Activated T-helper 17 cell treated with anti-CD3 and anti-CD28 coated beads, Interleukin-2, amount 50 U/mL, for 72 hours (primary cell): Measurements from ENCODE around the gene PHYKPL. TPM values are rescaled to one million over a fixed set of nuclear protein-coding genes. Genes with fewer than 3 reads are reported as not detected.

Experiments
- ATAC-seq: fragments of 150-1000 bp; cut with Tn5 transposase; replicated peaks from 2 replicates; pipeline ENCODE4 v1.10.0; 2021; ENCODE audit warnings: mild to moderate bottlenecking, moderate library complexity
- H3K27ac Mint-ChIP-seq: one replicate; pipeline ENCODE4 v1.8.0; 2022; ENCODE audit warnings: mixed read lengths
- H3K27me3 Mint-ChIP-seq: one replicate; pipeline ENCODE4 v1.8.0; 2022; ENCODE audit warnings: mixed read lengths
- H3K36me3 Mint-ChIP-seq: one replicate; pipeline ENCODE4 v1.8.0; 2022; ENCODE audit warnings: low read depth, mild to moderate bottlenecking, mixed read lengths
- H3K4me1 Mint-ChIP-seq: one replicate; pipeline ENCODE4 v1.8.0; 2022; ENCODE audit warnings: mixed read lengths
- H3K4me3 Mint-ChIP-seq: one replicate; pipeline ENCODE4 v1.8.0; 2022; ENCODE audit warnings: mild to moderate bottlenecking, mixed read lengths
- H3K9me3 Mint-ChIP-seq: one replicate; pipeline ENCODE4 v1.8.0; 2022; ENCODE audit warnings: mixed read lengths
- total RNA-seq, 2 donors: library from RNA; stranded (reverse); gene quantifications; one replicate each; pipeline ENCODE4 v1.2.3, GENCODE V29; 2022

The PHYKPL gene
- 100 to 1,000 TPM in 1 of 2 donors, 10 to 100 TPM in 1; 91.9 to 112 TPM for total RNA-seq

DNA sequence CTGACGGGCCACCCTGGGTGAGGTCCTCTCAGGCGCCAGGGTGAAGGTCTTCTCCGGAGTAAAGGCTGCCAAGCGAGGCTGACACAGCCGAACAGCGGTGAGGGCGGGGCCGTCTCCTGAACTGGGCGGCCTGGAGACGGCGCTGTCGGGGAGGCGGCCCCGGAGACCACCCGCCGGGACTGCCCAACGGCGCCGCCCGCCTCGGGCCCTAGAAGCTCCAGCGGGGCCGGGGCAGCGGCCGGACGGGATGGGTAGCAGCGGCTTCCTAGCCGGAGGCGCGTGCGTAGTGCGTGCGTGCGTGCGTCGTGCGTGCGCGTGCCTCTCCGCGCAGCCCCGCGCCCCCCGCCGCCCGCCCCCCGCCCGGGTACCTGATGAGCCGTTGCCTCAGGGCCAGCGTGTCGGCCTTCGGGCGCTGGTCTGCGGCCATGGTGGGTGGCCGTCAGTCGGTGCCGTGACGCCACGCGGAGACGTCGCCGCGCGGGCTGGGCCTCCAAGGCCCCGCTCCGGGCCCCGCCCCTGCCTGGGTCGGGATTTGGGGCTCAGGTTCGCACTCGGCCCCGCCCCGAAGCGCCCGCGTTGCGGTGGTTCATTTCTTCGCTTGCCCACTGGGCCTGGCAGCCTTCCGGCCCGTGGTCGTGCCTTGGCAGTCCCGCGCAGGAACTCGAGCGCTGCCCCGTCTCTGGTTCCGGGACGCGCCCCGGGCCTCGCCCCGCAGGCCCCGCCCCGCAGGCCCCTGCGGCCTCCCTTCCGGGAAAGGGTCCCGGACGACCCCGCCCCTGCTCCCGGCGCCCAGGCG is at the start of gene PHYKPL:
Gene PHYKPL (minus strand): TSS at position 679 of the 796 bp plus-strand sequence. CDS start 252 bp downstream, at position 427.
- Mint-ChIP-seq H3K36me3 (peaks cover 46% of the 10 kb centered on the region), H3K9me3 (no peaks in the 10 kb centered on the region), H3K27ac (peak within 1 kb of the TSS; percentile 89), H3K27me3 (no peaks in the 10 kb centered on the region), H3K4me3 (peak within 1 kb of the TSS; percentile 89), H3K4me1 (peaks cover 40% of the 10 kb centered on the region)
- ATAC-seq, result peak; percentile 80

DNA sequence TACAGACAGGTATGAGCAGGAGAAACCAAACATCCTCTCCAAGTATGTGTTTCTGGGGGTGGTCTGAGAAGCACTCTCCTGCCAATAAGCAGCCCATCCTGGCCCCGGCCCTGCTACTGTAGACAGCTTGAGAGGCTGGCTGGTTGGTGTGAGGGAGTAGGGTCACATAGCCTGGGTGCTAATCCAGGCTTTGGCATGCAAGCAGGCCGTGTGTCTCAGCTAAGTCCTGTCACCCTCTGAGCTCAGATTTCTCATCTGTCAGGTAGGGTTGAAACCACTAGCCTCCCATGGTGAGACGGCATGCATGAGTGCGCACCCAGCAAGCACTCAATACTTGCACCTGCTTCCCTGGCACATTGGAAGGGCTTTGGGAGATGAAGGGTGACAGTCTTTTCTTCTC is 49.8 kb upstream of the PHYKPL start:
- H3K36me3 Mint-ChIP-seq, result no peaks in the 10 kb centered on the region
- peaks cover 11% of the 10 kb centered on the region for H3K27me3 Mint-ChIP-seq
- no peaks in the 10 kb centered on the region for H3K4me1 Mint-ChIP-seq
- ATAC-seq, result no peak
- H3K9me3 Mint-ChIP-seq, result peaks cover 10% of the 10 kb centered on the region
- H3K4me3 Mint-ChIP-seq, result no peak overlapping the region
- no peak overlapping the region for H3K27ac Mint-ChIP-seq

DNA sequence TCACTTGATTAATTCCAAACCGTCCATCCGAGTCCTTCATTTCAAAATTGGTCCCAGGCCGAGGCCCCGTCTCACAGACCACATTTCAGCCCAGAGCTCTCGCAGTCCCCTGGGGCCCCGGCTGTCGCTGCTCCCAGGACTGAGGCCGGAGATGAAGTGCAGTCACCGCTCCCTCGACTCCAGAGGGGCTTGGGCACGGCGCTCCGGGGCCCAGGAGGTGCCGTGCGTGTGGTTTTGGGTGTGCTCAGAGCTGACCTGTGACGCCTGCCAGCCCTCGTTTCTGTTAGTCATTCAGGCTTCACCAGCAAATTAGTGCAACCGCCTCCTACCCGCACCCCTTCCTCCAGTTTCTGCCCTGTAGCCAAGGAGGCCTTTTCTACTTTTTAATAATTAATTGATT is 48.7 kb upstream of the PHYKPL start:
- Mint-ChIP-seq H3K4me1 (no peaks in the 10 kb centered on the region), H3K9me3 (peaks cover 10% of the 10 kb centered on the region), H3K4me3 (no peak overlapping the region), H3K27me3 (peaks cover 11% of the 10 kb centered on the region), H3K36me3 (no peaks in the 10 kb centered on the region), H3K27ac (no peak overlapping the region)
- ATAC-seq, result no peak

DNA sequence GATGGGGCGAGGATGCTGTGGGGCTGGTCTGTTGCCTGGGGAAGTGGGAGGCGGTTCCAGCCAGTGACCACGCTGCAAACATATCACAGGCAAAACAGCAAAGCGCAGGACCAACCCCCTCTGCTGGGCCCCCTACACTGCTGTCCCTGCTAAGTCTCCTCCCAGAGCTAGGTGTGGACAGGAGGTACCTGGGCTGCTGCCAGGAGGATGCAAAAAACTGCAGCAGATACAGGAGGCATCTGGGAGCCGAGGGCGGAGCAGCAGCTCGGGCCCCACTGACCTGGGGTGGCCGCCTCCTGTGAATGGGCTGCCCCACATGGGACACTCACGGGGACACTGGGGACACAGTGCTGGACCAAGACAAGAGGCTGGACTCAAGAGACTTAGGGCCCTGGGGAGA is 48.0 kb upstream of the PHYKPL start:
- peaks cover 10% of the 10 kb centered on the region for H3K9me3 Mint-ChIP-seq
- H3K27ac Mint-ChIP-seq, result no peak overlapping the region
- H3K36me3 Mint-ChIP-seq, result no peaks in the 10 kb centered on the region
- ATAC-seq, result no peak
- no peak overlapping the region for H3K4me3 Mint-ChIP-seq
- H3K4me1 Mint-ChIP-seq, result no peaks in the 10 kb centered on the region
- H3K27me3 Mint-ChIP-seq, result peaks cover 11% of the 10 kb centered on the region

DNA sequence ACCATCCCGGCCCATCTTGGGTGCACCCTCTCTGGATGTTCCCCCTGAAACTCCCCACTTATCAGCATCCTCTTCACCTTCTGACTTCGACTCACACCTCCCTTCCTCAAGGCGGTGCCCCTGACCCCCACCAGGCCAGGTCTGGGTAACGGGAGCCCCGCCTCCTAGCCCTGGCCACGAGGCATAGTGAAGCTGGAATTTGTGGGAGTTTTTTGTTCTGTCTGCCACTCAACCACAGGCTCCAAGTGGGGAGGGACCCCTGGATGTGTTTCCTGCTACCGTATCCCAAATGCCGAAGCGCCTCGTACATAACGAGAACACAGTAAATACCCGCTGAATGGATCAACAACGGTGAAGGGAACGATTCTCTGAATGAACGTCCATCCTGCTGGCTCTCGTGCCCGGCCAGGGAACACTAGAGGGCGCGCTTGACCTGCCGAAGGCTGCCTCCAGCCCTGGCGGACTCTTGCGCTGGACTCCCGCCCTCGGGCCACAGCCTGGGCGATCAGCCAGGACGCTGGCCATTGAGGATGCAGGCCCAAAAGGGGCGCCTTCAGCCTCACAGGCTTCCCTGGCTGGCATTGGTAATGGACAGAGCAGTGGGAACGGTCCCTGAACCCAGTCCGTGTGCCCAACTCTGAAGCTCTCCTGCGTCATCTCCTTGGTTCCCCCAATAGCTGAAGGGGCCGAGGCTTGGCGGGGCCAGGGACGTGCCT is 47.3 kb upstream of the PHYKPL start:
- H3K4me3 Mint-ChIP-seq, result no peak overlapping the region
- H3K4me1 Mint-ChIP-seq, result no peaks in the 10 kb centered on the region
- peak overlapping the region; percentile 35 for H3K27ac Mint-ChIP-seq
- ATAC-seq, result peak; percentile 76
- H3K9me3 Mint-ChIP-seq, result peaks cover 10% of the 10 kb centered on the region
- no peaks in the 10 kb centered on the region for H3K36me3 Mint-ChIP-seq
- H3K27me3 Mint-ChIP-seq, result peaks cover 11% of the 10 kb centered on the region

DNA sequence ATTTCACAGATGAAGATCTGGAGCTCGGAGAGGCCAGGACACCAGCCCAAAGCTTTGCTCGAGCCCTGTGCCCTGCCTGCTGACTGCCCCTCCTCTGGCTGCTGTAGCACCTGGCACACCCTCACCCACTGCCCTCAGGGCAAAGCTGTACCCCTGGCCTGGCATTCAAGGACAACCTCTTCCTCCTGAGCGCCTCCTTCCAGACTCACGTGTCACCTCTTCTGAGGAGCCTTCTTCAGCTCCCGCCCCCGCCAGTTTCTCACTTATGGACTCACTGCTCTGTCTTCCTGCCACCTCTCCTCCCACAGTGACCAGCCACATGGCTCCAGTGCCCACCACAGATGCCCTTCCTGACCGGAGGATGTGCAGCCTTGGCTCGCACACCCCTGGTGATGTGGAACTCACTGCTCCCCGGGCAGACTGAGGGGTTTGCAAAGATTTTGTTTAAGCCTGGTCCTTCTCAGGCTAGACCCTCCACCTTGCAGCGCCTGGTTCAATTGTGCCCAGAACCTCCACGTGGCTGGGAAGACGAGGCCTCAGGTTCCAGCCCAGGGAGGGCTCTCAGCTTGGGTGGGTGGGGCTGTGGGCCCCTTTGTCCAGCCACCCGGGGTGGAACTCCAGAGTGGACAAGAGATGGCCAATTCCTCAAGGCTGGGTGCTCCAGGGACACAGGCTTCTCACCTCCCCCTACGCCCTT is 46.6 kb upstream of the PHYKPL start:
- no peak overlapping the region for H3K27ac Mint-ChIP-seq
- H3K9me3 Mint-ChIP-seq, result peaks cover 9% of the 10 kb centered on the region
- ATAC-seq, result no peak
- H3K36me3 Mint-ChIP-seq, result no peaks in the 10 kb centered on the region
- no peak overlapping the region for H3K4me3 Mint-ChIP-seq
- peaks cover 11% of the 10 kb centered on the region for H3K27me3 Mint-ChIP-seq
- no peaks in the 10 kb centered on the region for H3K4me1 Mint-ChIP-seq

DNA sequence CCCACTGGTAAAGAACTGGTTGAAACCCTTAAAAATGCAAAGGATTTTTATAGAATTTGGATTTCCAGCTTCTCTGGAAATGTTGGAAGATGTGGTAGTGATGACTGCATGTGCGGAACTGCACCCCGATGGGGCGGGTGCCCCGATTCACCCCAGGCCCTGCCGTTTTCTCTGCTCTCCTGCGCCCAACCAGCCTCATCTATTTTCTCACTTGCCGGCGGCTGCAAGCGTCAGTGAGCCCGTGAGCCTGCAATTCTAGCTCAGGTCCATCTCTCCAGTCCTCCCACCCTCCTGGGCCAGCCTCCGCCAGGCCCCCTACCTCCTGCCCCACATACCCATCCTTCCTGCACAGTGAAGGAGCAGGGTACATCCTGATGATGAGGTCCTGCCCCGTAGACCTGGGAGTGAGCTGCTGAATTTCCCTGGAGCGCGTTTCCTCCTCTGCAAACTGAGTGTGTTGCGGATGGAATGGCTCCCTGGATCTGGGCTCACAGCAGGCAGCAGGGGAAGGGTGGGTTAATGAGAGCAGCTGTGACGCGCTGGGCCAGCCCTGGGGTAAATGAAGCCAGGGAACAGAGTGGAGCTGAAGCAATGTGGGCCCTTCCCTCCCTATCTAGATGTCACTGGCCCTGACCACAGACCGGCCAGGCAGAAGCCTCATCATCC is 45.9 kb upstream of the PHYKPL start:
- Mint-ChIP-seq H3K9me3 (peaks cover 3% of the 10 kb centered on the region), H3K27ac (no peak overlapping the region), H3K27me3 (peaks cover 11% of the 10 kb centered on the region), H3K4me3 (no peak overlapping the region), H3K36me3 (no peaks in the 10 kb centered on the region), H3K4me1 (no peaks in the 10 kb centered on the region)
- no peak for ATAC-seq

DNA sequence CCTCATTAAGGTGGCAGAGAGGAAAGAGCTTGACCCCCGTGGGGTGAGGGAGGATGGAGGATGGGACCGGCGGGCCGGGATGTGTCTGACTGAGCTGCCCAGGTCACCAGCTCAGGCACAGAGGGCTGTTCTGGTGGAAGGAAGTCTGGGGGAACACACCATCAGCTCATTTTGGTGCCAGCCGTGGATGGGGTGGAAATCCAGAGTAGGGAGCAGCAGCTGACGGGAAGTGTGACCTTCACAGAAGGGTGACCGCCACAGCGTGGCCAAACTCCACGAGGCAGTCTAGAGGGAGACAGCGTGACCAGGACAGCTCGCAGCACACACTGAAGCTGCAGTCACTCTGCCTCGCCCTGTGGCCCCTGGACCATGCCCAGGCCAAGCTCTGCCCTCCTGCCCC is 45.3 kb upstream of the PHYKPL start:
- no peaks in the 10 kb centered on the region for H3K9me3 Mint-ChIP-seq
- H3K36me3 Mint-ChIP-seq, result no peaks in the 10 kb centered on the region
- peaks cover 11% of the 10 kb centered on the region for H3K27me3 Mint-ChIP-seq
- no peak overlapping the region for H3K27ac Mint-ChIP-seq
- H3K4me3 Mint-ChIP-seq, result no peak overlapping the region
- ATAC-seq, result no peak
- no peaks in the 10 kb centered on the region for H3K4me1 Mint-ChIP-seq

DNA sequence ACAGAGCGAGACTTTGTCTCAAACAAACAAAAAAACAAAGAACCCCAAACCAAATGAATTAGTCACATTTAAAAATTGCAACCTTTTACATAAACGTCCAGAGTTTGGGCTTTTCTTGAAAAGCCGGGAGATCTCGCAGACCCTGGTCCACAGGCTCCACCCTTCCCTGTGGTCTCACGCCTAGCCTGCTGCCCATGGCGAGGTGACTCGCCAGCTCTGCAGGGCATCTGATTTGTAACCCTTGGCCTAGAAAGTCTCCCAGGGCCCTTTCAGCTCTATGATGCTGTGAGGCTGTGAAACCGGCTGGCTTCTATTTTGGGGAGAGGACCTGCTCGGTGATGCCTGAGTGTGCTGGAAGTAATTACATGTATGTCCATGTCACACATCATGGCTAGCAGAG is 44.7 kb upstream of the PHYKPL start:
- ATAC-seq, result no peak
- no peak overlapping the region for H3K27ac Mint-ChIP-seq
- H3K27me3 Mint-ChIP-seq, result peaks cover 11% of the 10 kb centered on the region
- no peak overlapping the region for H3K4me3 Mint-ChIP-seq
- no peaks in the 10 kb centered on the region for H3K4me1 Mint-ChIP-seq
- H3K36me3 Mint-ChIP-seq, result no peaks in the 10 kb centered on the region
- no peaks in the 10 kb centered on the region for H3K9me3 Mint-ChIP-seq

DNA sequence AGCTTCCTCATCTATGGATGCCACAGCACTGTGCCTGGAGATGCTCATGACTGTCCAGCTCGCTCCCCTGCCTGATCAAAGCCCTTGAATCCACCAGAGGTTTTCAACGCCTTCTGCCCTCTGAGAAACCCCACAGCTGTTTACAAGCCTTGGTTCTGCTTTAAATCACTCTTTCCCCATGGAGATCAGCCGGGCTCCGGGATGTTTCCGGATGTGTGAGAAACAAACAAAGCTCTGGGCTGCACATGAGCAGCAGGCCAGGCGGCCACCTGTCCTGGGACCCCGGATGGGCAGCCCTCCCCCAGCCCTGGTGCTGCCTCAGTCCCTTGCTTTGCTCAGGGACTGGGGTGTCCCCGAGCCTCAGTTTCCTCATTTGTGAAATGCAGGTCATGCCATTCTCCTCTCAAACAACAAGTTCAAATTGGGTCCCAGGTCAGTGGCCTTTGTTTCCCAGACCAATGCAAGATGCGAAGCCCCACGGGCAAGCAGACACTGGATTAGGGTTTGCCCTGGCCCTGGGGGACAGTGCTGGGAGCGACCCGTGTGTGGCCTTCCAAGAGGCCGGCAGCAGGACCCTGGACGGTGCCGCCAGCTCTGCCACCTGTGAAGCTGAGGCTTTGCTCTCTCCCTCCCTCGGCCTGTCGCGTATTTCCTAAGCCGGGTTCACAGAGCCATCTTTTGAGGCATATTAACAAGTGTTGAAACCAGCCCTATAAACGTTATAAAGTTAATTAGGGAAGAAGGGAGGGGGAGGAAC is 42.4 kb upstream of the PHYKPL start:
- peaks cover 13% of the 10 kb centered on the region for H3K27me3 Mint-ChIP-seq
- no peaks in the 10 kb centered on the region for H3K9me3 Mint-ChIP-seq
- H3K4me3 Mint-ChIP-seq, result no peak overlapping the region
- ATAC-seq, result no peak
- no peaks in the 10 kb centered on the region for H3K4me1 Mint-ChIP-seq
- H3K27ac Mint-ChIP-seq, result no peak overlapping the region
- H3K36me3 Mint-ChIP-seq, result no peaks in the 10 kb centered on the region

DNA sequence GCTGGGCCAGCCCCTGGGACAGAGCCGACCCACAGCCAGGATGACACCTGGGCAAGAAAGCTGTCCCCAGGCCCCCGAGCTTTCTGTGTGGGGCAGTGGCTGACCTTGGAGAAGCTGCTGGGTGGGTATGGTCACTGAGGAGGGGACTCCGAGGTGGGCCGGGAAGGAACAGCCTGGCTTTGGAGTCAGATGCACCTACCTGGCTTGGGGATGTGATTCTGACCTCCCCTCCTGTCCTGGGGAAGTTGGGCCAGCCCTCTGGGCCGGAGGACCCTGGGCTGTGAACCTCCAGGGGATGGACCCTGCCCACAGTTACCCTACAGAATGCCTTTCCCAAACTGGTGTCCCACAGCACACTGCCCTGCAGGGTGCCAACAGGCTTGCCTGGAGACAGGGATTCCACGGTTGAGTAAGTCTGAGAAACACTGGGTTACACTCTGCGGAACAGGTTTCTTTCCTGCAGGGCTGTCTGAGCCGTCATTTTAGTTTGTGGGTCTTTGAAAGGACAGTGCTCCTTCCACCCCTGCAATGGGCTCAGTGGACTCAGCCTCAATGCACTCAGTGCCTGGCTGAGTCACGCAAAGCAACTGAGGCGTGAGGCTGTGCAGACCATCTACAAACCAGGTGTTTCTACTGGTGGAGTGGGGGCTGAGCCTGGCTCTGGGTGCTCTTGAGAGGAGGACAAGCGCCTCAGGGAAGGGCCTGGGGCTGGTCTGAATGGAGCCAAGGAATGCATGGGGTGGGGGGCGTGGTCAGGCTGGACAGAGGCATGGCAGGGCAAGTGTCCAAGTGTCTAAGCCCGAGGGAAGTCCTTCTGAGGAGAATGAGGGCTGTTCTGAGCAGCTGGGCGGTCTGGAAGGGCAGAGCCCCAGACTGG is 41.3 kb upstream of the PHYKPL start:
- H3K4me1 Mint-ChIP-seq, result no peaks in the 10 kb centered on the region
- peaks cover 6% of the 10 kb centered on the region for H3K27me3 Mint-ChIP-seq
- no peaks in the 10 kb centered on the region for H3K9me3 Mint-ChIP-seq
- no peak overlapping the region for H3K27ac Mint-ChIP-seq
- ATAC-seq, result no peak
- no peaks in the 10 kb centered on the region for H3K36me3 Mint-ChIP-seq
- H3K4me3 Mint-ChIP-seq, result no peak overlapping the region

DNA sequence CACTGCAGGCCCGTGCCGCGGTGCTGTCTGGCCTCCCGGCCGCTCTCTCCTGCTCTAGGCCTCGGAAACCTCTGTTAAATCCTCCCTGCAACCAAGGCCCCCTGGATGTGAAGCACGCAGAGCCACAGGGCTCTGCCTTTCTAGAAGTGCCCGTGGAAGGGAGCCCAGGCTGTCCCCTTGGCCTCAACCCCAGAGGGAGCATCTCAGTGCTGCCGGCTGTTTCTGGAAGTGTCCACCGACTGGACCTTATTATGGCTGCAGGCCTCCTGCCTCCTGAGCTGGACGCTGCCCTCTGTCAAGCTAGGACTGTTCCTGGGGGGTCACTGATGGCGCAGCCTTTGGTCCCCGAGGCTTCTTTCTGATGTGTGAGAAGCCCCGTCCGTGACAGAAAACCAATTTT is 40.4 kb upstream of the PHYKPL start:
- Mint-ChIP-seq H3K27ac (no peak overlapping the region), H3K4me1 (no peaks in the 10 kb centered on the region)
- ATAC-seq, result no peak

DNA sequence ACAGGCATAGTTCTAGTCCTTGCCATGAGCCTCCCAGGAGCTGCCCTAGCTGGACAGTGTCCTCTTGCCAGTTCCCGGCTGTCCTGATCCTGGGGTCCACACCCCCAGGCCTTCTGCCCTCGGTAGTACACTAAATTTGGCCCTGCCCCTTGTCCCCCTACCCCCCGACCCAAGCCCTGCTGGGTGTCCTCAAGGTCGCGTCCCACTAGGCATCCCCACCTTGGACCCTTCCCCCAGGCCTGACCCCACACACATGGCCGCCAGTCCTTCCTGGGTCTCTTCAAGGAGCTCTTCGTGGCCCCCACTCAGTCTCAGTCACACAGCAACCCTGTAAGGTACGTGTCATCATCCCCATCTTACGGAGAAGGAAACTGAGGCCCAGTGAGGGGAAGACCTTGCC is 40.0 kb upstream of the PHYKPL start:
- no peaks in the 10 kb centered on the region for H3K4me1 Mint-ChIP-seq
- no peak for ATAC-seq
- peaks cover 4% of the 10 kb centered on the region for H3K27me3 Mint-ChIP-seq
- H3K9me3 Mint-ChIP-seq, result no peaks in the 10 kb centered on the region
- H3K4me3 Mint-ChIP-seq, result no peak overlapping the region
- H3K27ac Mint-ChIP-seq, result no peak overlapping the region
- no peaks in the 10 kb centered on the region for H3K36me3 Mint-ChIP-seq

More for the DNA sequence above, 40.4 kb upstream of the PHYKPL start:
- peaks cover 6% of the 10 kb centered on the region for H3K27me3 Mint-ChIP-seq
- no peak overlapping the region for H3K4me3 Mint-ChIP-seq
- H3K9me3 Mint-ChIP-seq, result no peaks in the 10 kb centered on the region
- no peaks in the 10 kb centered on the region for H3K36me3 Mint-ChIP-seq
